PC-3 (cell line): ENCODE results near the gene PTPN3.

ENCODE experiments used
- CTCF ChIP-seq: fragments of 300-600 bp; sonication (generic); conservative IDR thresholded peaks from 2 replicates; pipeline ENCODE4 v1.5.1; 2017; ENCODE audit warnings: antibody characterized with exemption, low read depth, mild to moderate bottlenecking, low read length
- EZH2 ChIP-seq: fragments of 300-600 bp; sonication (generic); IDR thresholded peaks from one replicate; pipeline ENCODE4 v1.6.1; 2017; ENCODE audit warnings: antibody characterized with exemption, mild to moderate bottlenecking, low read length; ENCODE audit not compliant: unreplicated experiment

- TF ChIP-seq CTCF: no peak
- TF ChIP-seq EZH2: no peak
These were observed 4.5 kb downstream of the PTPN3 start for GRCh38 chr9:109493648-109494047.
